Measurements from ENCODE around the gene MEIS3.

DNA sequence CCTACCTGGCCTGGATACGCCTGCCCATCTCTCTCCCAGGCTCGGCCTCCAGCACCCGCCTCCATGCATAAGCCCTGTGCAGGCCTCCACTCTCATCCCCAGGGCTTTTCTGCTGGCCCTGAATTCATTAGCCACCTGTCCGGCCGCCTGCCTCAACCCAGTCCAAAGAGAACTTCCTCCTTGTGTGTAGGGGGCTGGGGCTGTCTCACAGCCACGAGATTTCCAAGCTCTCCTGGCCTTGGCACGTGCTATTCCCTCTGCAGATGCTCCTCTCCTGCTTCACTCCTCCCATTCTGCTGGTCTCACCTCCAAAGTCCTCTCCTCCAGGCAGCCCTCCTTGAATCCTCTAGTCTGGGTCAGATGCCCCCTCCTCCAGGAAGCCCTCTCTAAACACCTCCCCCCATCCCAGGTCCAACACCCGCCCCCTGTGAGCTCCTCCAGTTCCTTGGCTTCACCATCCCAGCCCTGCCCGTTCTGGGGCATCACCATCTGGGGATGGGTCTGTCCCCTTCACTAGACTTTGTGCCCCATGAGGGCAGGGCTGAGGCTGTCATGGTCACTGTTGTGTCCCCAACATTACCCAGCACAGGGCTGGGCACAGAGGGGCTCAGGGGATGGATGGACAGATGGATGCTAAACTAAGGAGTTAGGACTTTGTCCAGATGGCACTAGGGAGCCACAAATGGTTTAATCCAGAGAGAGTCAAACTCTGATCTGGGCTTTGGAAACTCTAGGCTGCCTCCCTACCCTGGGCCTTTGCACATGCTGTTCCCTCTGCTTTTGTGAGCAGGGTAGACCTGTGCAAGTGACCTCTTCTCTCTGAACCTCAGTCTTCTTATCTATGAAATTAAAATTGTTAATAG lies 14.8 kb downstream of the MEIS3 start:
- TF ChIP-seq CTCF (conservative IDR thresholded peaks at IDR 0.05 in 1 of 2, IDR thresholded peaks at IDR 0.05 in 1 of 2; ENCODE audit: low read depth in 1 of 2, low read length in 2 of 2) (no peak), EZH2 (IDR thresholded peaks at IDR 0.05; ENCODE audit: low read length, missing control alignments) (no peak)
